Trophoblast cell (in vitro differentiated cells and primary cell): ENCODE measurements around the gene TPRG1.

Source experiments
- DNase-seq, 2 donors: peaks; one replicate each; pipeline ENCODE4 v3.0.0-alpha.2; 2016
- H2AFZ ChIP-seq: 2 replicates; pipeline ENCODE4 v1.6.1; 2013; ENCODE audit warnings: low read length, moderate library complexity, mild to moderate bottlenecking; ENCODE audit not compliant: insufficient read depth, poor library complexity
- H2AK5ac ChIP-seq: 2 replicates; pipeline ENCODE4 v1.6.1; 2013; ENCODE audit warnings: mild to moderate bottlenecking, low read length
- H2BK120ac ChIP-seq: 2 replicates; pipeline ENCODE4 v1.6.1; 2013; ENCODE audit warnings: low read length, mild to moderate bottlenecking, moderate library complexity; ENCODE audit not compliant: insufficient read depth, poor library complexity
- H2BK12ac ChIP-seq: 2 replicates; pipeline ENCODE4 v1.6.1; 2013; ENCODE audit warnings: mild to moderate bottlenecking, low read length, moderate library complexity
- H2BK5ac ChIP-seq: 2 replicates; pipeline ENCODE4 v1.6.1; 2013; ENCODE audit warnings: low read length, low read depth, moderate library complexity, mild to moderate bottlenecking; ENCODE audit not compliant: poor library complexity
- H3K14ac ChIP-seq: 2 replicates; pipeline ENCODE4 v1.6.1; 2013; ENCODE audit warnings: mild to moderate bottlenecking, low read length
- H3K18ac ChIP-seq: 2 replicates; pipeline ENCODE4 v1.6.1; 2013; ENCODE audit warnings: mild to moderate bottlenecking, low read length
- H3K23ac ChIP-seq: 2 replicates; pipeline ENCODE4 v1.6.1; 2013; ENCODE audit warnings: low read length
- H3K27ac ChIP-seq: 2 replicates; pipeline ENCODE4 v1.5.1; 2013; ENCODE audit warnings: low read depth, mild to moderate bottlenecking, inconsistent platforms, low read length, moderate library complexity
- H3K27me3 ChIP-seq: 2 replicates; pipeline ENCODE4 v1.6.1; 2013; ENCODE audit warnings: inconsistent platforms, mild to moderate bottlenecking, low read length, moderate library complexity; ENCODE audit not compliant: insufficient read depth
- H3K36me3 ChIP-seq, 2 experiments: 1 replicate in 1 of 2; 2 replicates in 1 of 2; pipeline ENCODE4 v1.6.1; 2013; ENCODE audit warnings: low read length in 2 of 2, mild to moderate bottlenecking in 2 of 2, moderate library complexity in 1 of 2; ENCODE audit not compliant: insufficient read depth in 2 of 2, control insufficient read depth in 1 of 2
- H3K4ac ChIP-seq: 2 replicates; pipeline ENCODE4 v1.6.1; 2013; ENCODE audit warnings: low read depth, mild to moderate bottlenecking, low read length, moderate library complexity
- H3K4me1 ChIP-seq, 2 experiments: 1 replicate in 1 of 2; 2 replicates in 1 of 2; pipeline ENCODE4 v1.6.1; 2013; ENCODE audit warnings: low read length in 2 of 2, mild to moderate bottlenecking in 2 of 2, moderate library complexity in 1 of 2; ENCODE audit not compliant: insufficient read depth in 2 of 2, control insufficient read depth in 1 of 2
- H3K4me2 ChIP-seq: 2 replicates; pipeline ENCODE4 v1.6.1; 2013; ENCODE audit warnings: inconsistent platforms, mild to moderate bottlenecking, low read length, moderate library complexity
- H3K4me3 ChIP-seq: 2 replicates; pipeline ENCODE4 v1.5.1; 2013; ENCODE audit warnings: mild to moderate bottlenecking, low read depth, low read length, inconsistent platforms
- H3K79me1 ChIP-seq: one replicate; pipeline ENCODE4 v1.6.1; 2013; ENCODE audit warnings: low read length
- H3K79me2 ChIP-seq: 2 replicates; pipeline ENCODE4 v1.6.1; 2013; ENCODE audit warnings: low read length, mild to moderate bottlenecking; ENCODE audit not compliant: control insufficient read depth, insufficient read depth, poor library complexity
- H3K9ac ChIP-seq: 2 replicates; pipeline ENCODE4 v1.6.1; 2013; ENCODE audit warnings: mild to moderate bottlenecking, low read length
- H3K9me3 ChIP-seq: 2 replicates; pipeline ENCODE4 v1.6.1; 2013; ENCODE audit warnings: low read depth, mild to moderate bottlenecking, control low read depth, inconsistent platforms, low read length; ENCODE audit not compliant: insufficient read depth
- H4K12ac ChIP-seq: 2 replicates; pipeline ENCODE4 v1.6.1; 2013; ENCODE audit warnings: low read depth, mild to moderate bottlenecking, low read length, moderate library complexity
- H4K8ac ChIP-seq: 2 replicates; pipeline ENCODE4 v1.6.1; 2013; ENCODE audit warnings: low read depth, mild to moderate bottlenecking, low read length, moderate library complexity
- H4K91ac ChIP-seq: one replicate; pipeline ENCODE4 v1.6.1; 2013; ENCODE audit warnings: low read depth, mild to moderate bottlenecking, low read length, moderate library complexity
- WGBS: extraction: QIAGEN DNeasy Blood & Tissue Kit; methylation state at CpG from one replicate; pipeline ENCODE4 v1.1.7; 2013; ENCODE audit warnings: missing lambda C conversion rate; ENCODE audit not compliant: insufficient read length, insufficient coverage; ENCODE audit errors: extremely low coverage; 5-methylcytosine and 5-hydroxymethylcytosine counted together

Gene TPRG1

DNA sequence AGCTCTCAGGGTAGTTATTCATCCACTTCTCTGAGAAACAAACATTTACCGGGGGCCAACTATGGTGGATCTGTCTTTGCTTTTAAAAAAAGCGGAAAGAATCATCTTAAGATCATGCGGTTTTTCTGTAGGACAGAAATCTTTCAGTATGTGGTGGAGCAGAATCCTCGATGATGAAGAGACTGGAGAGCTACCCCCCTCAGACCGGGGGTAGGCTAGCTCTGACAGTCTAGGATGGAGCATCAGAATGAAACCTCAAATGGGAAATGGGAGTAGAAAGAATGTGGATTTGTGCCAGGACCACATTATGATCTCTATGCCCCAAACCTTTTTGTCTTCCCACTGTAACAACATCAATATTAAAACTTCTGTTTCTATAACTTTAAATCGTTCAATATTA lies 30.3 kb downstream of the TPRG1 start:
- no peaks in the 10 kb centered on the region for H3K79me1 ChIP-seq
- no peak overlapping the region for H3K14ac ChIP-seq
- no peaks in the 10 kb centered on the region for H3K27me3 ChIP-seq
- no peak overlapping the region for H4K91ac ChIP-seq
- no peak overlapping the region for H2BK120ac ChIP-seq
- no peaks in the 10 kb centered on the region for H3K36me3 ChIP-seq
- no CpG with 5 or more reads among the region's 6 CpGs for WGBS
- no peak overlapping the region for H4K8ac ChIP-seq
- H3K9ac ChIP-seq = no peak overlapping the region
- H3K4me3 ChIP-seq = no peak overlapping the region
- H3K79me2 ChIP-seq = no peaks in the 10 kb centered on the region
- no peak for DNase-seq
- H2AK5ac ChIP-seq = no peak overlapping the region
- H4K12ac ChIP-seq = no peak overlapping the region
- peaks cover 0 to 8% of the 10 kb centered on the region in 2 experiments for H3K4me1 ChIP-seq
- H3K4me2 ChIP-seq = no peak overlapping the region
- H3K27ac ChIP-seq = no peak overlapping the region
- H2BK12ac ChIP-seq = no peak overlapping the region
- H2AFZ ChIP-seq = no peak overlapping the region
- no peak overlapping the region for H2BK5ac ChIP-seq
- no peak overlapping the region for H3K18ac ChIP-seq
- H3K23ac ChIP-seq = no peak overlapping the region
- no peaks in the 10 kb centered on the region for H3K9me3 ChIP-seq
- no peak overlapping the region for H3K4ac ChIP-seq

DNA sequence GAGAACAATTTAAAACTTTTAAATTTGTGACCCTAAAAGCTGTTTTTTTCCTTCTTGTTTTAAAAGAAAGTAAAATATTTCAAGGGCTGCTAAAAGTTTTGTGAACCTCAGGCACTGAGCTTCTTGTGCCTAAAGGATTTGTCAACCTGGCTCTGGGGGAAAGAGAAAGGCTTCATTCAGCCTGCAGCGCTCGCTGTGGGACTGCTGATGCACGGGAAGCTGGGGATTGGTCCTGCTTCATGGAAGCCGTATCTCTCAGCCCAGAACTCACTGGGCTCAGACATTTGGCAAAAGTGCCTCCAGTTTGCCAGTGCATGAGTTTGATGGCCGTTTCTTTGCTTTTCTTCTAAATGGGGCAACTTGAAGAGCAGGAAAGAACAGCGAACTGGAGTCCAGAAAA lies 30.8 kb downstream of the TPRG1 start:
- no peak overlapping the region for H3K23ac ChIP-seq
- H2BK120ac ChIP-seq = no peak overlapping the region
- H2BK12ac ChIP-seq = no peak overlapping the region
- no peaks in the 10 kb centered on the region for H3K27me3 ChIP-seq
- H3K9me3 ChIP-seq = no peaks in the 10 kb centered on the region
- H3K18ac ChIP-seq = no peak overlapping the region
- H3K4me1 ChIP-seq = peaks cover 0 to 8% of the 10 kb centered on the region in 2 experiments
- H2AFZ ChIP-seq = no peak overlapping the region
- no peak overlapping the region for H3K4me3 ChIP-seq
- H3K79me2 ChIP-seq = no peaks in the 10 kb centered on the region
- H2BK5ac ChIP-seq = no peak overlapping the region
- H3K4me2 ChIP-seq = no peak overlapping the region
- H4K12ac ChIP-seq = no peak overlapping the region
- H4K91ac ChIP-seq = no peak overlapping the region
- no peak overlapping the region for H3K14ac ChIP-seq
- H3K36me3 ChIP-seq = no peaks in the 10 kb centered on the region
- no peaks in the 10 kb centered on the region for H3K79me1 ChIP-seq
- H3K9ac ChIP-seq = no peak overlapping the region
- DNase-seq = no peak
- no peak overlapping the region for H3K27ac ChIP-seq
- WGBS = no CpG with 5 or more reads among the region's 6 CpGs
- H4K8ac ChIP-seq = no peak overlapping the region
- H2AK5ac ChIP-seq = no peak overlapping the region
- no peak overlapping the region for H3K4ac ChIP-seq

DNA sequence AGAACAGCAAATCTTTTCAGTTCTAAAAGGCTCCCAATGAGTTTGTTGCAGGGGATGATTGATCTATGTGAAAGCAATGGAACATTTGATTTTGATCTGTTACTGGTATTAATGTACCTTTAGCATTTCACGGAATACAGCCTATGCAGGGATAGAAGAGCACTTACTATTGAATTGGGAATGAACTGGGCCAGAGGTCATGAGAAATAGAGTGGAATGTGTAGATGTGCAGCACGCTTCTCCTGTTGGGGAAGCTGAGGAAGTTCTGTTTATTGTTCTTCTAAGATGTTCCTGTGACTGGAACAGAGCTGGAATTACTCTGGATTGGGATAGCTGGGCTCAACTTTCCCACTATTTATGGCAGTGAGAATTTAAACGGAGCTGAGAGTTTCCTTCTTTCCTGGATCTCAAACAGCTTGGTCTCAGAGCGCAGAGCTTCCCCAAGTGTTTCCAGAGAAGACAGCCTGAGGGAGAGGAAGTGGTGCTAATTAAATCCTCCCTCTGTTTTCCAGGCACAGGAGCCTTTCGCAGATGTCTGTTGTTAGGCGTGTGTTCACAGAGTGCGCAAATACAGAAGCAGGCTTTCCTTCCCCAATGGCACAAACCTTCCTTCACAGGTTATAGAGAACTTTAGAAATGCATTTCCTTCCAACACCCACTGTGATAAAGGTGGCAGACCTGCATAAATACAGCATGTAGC lies 32.5 kb downstream of the TPRG1 start:
- peaks cover 0 to 8% of the 10 kb centered on the region in 2 experiments for H3K4me1 ChIP-seq
- H3K4me3 ChIP-seq = no peak overlapping the region
- no peaks in the 10 kb centered on the region for H3K36me3 ChIP-seq
- no peak overlapping the region for H4K12ac ChIP-seq
- H2BK5ac ChIP-seq = no peak overlapping the region
- H4K8ac ChIP-seq = no peak overlapping the region
- H3K27me3 ChIP-seq = no peaks in the 10 kb centered on the region
- H3K14ac ChIP-seq = no peak overlapping the region
- H3K23ac ChIP-seq = no peak overlapping the region
- no peak overlapping the region for H4K91ac ChIP-seq
- WGBS = no CpG with 5 or more reads among the region's 7 CpGs
- no peak overlapping the region for H3K18ac ChIP-seq
- no peak overlapping the region for H3K9ac ChIP-seq
- H2BK12ac ChIP-seq = no peak overlapping the region
- H2BK120ac ChIP-seq = no peak overlapping the region
- H3K4me2 ChIP-seq = peak overlapping the region; percentile 35
- no peak overlapping the region for H3K4ac ChIP-seq
- H3K9me3 ChIP-seq = no peaks in the 10 kb centered on the region
- DNase-seq = peak in 1 of 2 donors; percentile 5
- no peaks in the 10 kb centered on the region for H3K79me1 ChIP-seq
- no peak overlapping the region for H2AFZ ChIP-seq
- H3K27ac ChIP-seq = peak overlapping the region; percentile 11
- no peaks in the 10 kb centered on the region for H3K79me2 ChIP-seq
- H2AK5ac ChIP-seq = no peak overlapping the region

- no peaks in the 10 kb centered on the region for H3K36me3 ChIP-seq
- no peaks in the 10 kb centered on the region for H3K79me1 ChIP-seq
- H3K4me1 ChIP-seq = peaks cover 0 to 8% of the 10 kb centered on the region in 2 experiments
- H3K27ac ChIP-seq = no peak overlapping the region
- H3K79me2 ChIP-seq = no peaks in the 10 kb centered on the region
- H3K4ac ChIP-seq = no peak overlapping the region
- no peak overlapping the region for H2BK120ac ChIP-seq
- H2AFZ ChIP-seq = no peak overlapping the region
- H4K12ac ChIP-seq = no peak overlapping the region
- H3K14ac ChIP-seq = no peak overlapping the region
- no peak overlapping the region for H3K9ac ChIP-seq
- WGBS = no CpG with 5 or more reads among the region's 2 CpGs
- H3K18ac ChIP-seq = no peak overlapping the region
- H3K23ac ChIP-seq = no peak overlapping the region
- no peak overlapping the region for H2BK5ac ChIP-seq
- H3K4me2 ChIP-seq = no peak overlapping the region
- H4K8ac ChIP-seq = no peak overlapping the region
- no peaks in the 10 kb centered on the region for H3K27me3 ChIP-seq
- H4K91ac ChIP-seq = no peak overlapping the region
- H2AK5ac ChIP-seq = no peak overlapping the region
- no peaks in the 10 kb centered on the region for H3K9me3 ChIP-seq
- no peak overlapping the region for H3K4me3 ChIP-seq
- H2BK12ac ChIP-seq = no peak overlapping the region
- no peak for DNase-seq
Observed at GRCh38 chr3:189204937-189205336, 33.2 kb downstream of the TPRG1 start.
